SK-N-SH treated with all-trans-retinoic acid at 6 μM for 48 hours (cell line): Measurements from ENCODE around the gene CCDC160.

ENCODE experiments used
- CREB5 ChIP-seq: fragments of 250-450 bp; sonication (Bioruptor Pico); IDR thresholded peaks from 2 replicates; pipeline ENCODE4 v1.5.1; 2020; ENCODE audit warnings: low read depth, mild to moderate bottlenecking, moderate library complexity
- GLIS3 ChIP-seq: fragments of 250-450 bp; sonication (Bioruptor Pico); IDR thresholded peaks from 2 replicates; pipeline ENCODE4 v1.5.0; 2020; ENCODE audit warnings: mild to moderate bottlenecking, moderate library complexity
- PPARA ChIP-seq: fragments of 250-450 bp; sonication (Bioruptor Pico); IDR thresholded peaks from 2 replicates; pipeline ENCODE4 v1.5.0; 2020; ENCODE audit warnings: mild to moderate bottlenecking, borderline replicate concordance
- TCF4 ChIP-seq: fragments of 250-450 bp; sonication (Bioruptor Pico); IDR thresholded peaks from 2 replicates; pipeline ENCODE4 v1.8.0; 2021; ENCODE audit warnings: mild to moderate bottlenecking, moderate library complexity, borderline replicate concordance
- TOX ChIP-seq: fragments of 250-450 bp; sonication (Bioruptor Pico); IDR thresholded peaks from 2 replicates; pipeline ENCODE4 v1.8.0; 2021; ENCODE audit warnings: mild to moderate bottlenecking, moderate library complexity, borderline replicate concordance
- ZNF70 ChIP-seq: fragments of 450-650 bp; formaldehyde crosslinking; IDR thresholded peaks from 2 replicates; pipeline ENCODE4 v1.5.0; 2020; ENCODE audit warnings: mild to moderate bottlenecking, moderate library complexity

- TF ChIP-seq PPARA (CRISPR knock-in tag) (no peak), TCF4 (CRISPR knock-in tag) (no peak), ZNF70 (CRISPR knock-in tag) (no peak), GLIS3 (CRISPR knock-in tag) (no peak), CREB5 (no peak), TOX (no peak)
These were observed 19.7 kb downstream of the CCDC160 start for GRCh38 chrX:134256684-134257083.
